Mesodermal cell (in vitro differentiated cells): ENCODE results near the gene STK4.

ENCODE experiments used
- H3K27ac ChIP-seq: 2 replicates; pipeline ENCODE4 v1.7.0; 2013; ENCODE audit warnings: mild to moderate bottlenecking, low read depth, low read length, moderate library complexity; ENCODE audit not compliant: severe bottlenecking
- H3K36me3 ChIP-seq: 2 replicates; pipeline ENCODE4 v1.7.1; 2013; ENCODE audit warnings: mild to moderate bottlenecking, low read length, moderate library complexity; ENCODE audit not compliant: control insufficient read depth, insufficient read depth
- H3K4me1 ChIP-seq: one replicate; pipeline ENCODE4 v1.7.1; 2013; ENCODE audit warnings: mild to moderate bottlenecking, low read length; ENCODE audit not compliant: insufficient read depth, control insufficient read depth, poor library complexity, severe bottlenecking
- H3K4me3 ChIP-seq: 2 replicates; pipeline ENCODE4 v1.7.0; 2013; ENCODE audit warnings: low read length, control low read depth, mild to moderate bottlenecking; ENCODE audit not compliant: insufficient read depth, poor library complexity, severe bottlenecking; ENCODE audit errors: extremely low read depth
- H3K9me3 ChIP-seq: 2 replicates; pipeline ENCODE4 v1.7.1; 2013; ENCODE audit warnings: mild to moderate bottlenecking, low read length, moderate library complexity; ENCODE audit not compliant: control insufficient read depth
- WGBS, 2 experiments: methylation state at CpG; one replicate each; pipeline ENCODE4 v1.1.5; 2013; ENCODE audit warnings: missing lambda C conversion rate in 2 of 2; ENCODE audit not compliant: insufficient coverage in 2 of 2; 5-methylcytosine and 5-hydroxymethylcytosine counted together

The STK4 gene

DNA sequence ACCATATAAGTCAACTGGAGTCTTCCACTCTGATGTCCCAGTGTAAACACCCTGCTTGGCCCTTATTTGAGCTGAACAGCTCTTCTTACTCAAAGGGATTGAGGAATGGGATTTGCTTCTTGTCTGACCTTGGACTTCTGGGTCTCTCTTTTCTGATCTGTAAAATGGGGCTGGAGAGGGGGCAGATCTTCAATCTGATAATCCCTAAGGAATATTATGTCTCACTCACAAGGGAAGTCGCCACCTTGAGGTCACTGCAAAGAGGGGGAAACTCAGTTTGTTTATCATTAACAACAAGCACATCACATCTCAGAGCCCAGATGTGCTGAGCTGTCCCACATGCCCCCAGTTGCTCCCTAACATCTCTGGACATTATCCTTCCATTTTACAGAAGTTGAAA, 119.6 kb downstream of the STK4 start:
- WGBS, 2 experiments: 100% methylated on average over 1 of the region's 1 CpG; no CpG with 5 or more reads in 1 of the 2 experiments

DNA sequence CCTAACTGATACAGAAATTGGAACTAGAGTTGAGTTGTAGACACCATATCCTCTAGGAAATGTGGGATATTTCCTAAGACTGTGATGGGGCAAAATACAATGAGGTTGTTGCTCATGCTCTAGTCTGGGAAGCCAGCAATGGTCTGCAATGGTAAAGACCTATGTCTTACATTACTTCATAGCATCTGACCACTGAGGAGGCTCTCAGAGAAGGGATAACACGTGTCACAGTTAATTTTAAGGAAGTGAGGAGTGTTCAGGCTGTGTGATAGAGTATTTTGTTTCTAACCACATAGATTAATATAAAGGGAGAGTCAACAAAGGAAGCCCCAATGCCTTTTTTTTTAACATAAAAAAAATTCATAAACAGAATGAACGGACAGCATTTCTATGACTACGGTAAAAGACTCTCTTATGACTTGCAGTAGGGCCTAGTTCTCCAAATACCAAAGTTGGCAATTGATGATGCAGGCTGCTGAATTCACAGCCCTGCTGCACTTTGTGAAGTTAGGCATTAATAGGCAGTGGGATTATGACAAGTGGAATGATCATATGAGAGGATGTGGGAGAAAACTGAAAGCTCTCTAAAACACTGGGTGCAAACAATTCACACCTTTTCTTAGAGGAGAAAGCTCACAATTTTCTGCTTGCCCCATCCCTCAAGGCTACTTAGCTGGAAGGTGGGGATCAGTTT, 120.9 kb downstream of the STK4 start:
- Histone ChIP-seq H3K4me1 (peaks cover 25% of the 10 kb centered on the region), H3K9me3 (peaks cover 9% of the 10 kb centered on the region), H3K4me3 (no peak overlapping the region), H3K36me3 (peaks cover 50% of the 10 kb centered on the region), H3K27ac (no peak overlapping the region)
- 92 to 100% methylated on average over 2 of the region's 3 CpGs for WGBS, 2 experiments

More for the DNA sequence above, 119.6 kb downstream of the STK4 start:
- Histone ChIP-seq H3K36me3 (peaks cover 53% of the 10 kb centered on the region), H3K9me3 (peaks cover 16% of the 10 kb centered on the region), H3K4me1 (peaks cover 25% of the 10 kb centered on the region), H3K4me3 (no peak overlapping the region), H3K27ac (peak overlapping the region; percentile 67)

DNA sequence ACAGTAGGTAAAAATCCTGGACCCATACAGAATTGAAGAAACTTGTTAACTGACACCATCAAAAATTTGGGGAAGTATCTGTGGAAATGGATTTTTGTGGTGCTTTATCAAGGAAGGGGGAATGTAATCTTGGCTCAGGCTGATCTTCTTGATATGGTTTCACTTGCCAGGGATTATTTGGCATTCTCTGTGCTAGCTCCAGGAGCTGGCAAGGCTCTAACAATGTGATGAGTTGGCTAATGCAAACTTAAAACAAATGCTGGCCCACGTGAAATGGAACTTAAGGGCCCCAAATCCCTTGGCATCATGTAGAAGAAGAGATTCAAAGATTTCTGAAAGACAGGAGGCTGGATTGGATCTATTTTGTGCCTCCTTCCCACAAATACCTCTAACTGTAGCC, 121.5 kb downstream of the STK4 start:
- H3K4me1 ChIP-seq: peaks cover 25% of the 10 kb centered on the region
- H3K9me3 ChIP-seq: peaks cover 3% of the 10 kb centered on the region
- peaks cover 48% of the 10 kb centered on the region for H3K36me3 ChIP-seq
- no peak overlapping the region for H3K27ac ChIP-seq
- no peak overlapping the region for H3K4me3 ChIP-seq
- WGBS, 2 experiments: 100% methylated on average over 1 of the region's 1 CpG

DNA sequence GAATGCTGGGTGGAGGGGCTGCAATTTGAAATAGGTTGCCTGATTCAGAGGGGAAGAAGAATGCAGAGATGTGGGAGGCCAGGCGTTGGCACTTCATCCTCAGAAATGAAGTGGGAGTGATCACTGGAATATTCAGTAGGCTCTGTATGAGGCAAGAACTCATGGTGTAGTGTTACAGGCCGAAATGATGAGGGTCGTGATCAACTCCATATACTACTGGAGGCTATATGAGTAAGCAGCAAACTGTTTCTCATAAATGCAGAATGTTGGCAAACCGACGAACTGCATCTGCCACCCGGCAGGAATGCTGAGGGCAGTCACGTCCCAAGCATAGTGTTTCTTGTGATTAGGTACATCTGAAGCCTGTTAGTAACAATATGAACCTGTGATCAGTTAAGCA, 121.9 kb downstream of the STK4 start:
- Histone ChIP-seq H3K27ac (no peak overlapping the region), H3K9me3 (no peaks in the 10 kb centered on the region), H3K36me3 (peaks cover 45% of the 10 kb centered on the region), H3K4me1 (peaks cover 25% of the 10 kb centered on the region), H3K4me3 (no peak overlapping the region)
- 91 to 96% methylated on average over 5 to 7 of the region's 7 CpGs for WGBS, 2 experiments

DNA sequence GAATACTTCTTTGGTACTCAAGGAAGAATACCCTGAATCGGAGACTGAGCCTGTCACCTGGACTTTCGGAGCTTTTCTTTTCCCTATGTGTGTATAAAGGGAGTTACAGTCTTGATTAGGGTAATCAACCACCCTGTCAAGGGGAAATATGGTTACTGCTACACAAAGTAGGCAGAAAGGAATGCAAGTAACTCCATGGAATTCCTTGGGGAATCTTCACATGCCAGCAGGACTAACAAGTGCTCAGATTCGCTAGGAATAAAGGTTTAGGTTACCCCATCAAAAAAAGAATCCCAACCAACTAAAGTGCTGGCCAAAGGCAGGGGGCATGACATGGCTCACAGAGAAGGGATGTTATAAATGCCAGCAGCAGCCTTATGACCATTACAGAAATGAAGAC, 124.2 kb downstream of the STK4 start:
- peaks cover 46% of the 10 kb centered on the region for H3K36me3 ChIP-seq
- no peak overlapping the region for H3K27ac ChIP-seq
- H3K4me3 ChIP-seq: no peak overlapping the region
- H3K9me3 ChIP-seq: no peaks in the 10 kb centered on the region
- 100% methylated on average over 1 to 3 of the region's 3 CpGs for WGBS, 2 experiments
- H3K4me1 ChIP-seq: peaks cover 12% of the 10 kb centered on the region

DNA sequence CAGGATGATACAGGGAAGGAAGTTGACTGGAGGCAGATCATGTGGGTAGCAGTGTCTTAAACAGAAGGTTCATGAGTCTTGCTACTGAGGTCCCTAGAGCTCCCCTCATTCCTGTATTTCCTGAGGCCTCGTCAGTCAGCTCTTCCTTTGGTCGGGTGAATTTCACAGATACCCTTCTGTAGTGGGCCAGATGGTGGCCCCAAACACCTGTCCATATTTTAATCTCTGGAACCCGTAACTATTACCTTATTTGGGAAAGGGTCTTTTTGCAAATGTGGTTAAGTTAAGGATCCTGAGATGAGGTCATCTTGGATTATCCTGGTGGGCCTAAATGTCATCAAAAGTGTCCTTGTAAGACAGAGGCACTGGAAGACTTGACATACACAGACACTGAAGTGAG, 125.1 kb downstream of the STK4 start:
- WGBS, 2 experiments: 84 to 89% methylated on average over 1 to 2 of the region's 3 CpGs
- peaks cover 43% of the 10 kb centered on the region for H3K36me3 ChIP-seq
- H3K9me3 ChIP-seq: no peaks in the 10 kb centered on the region

DNA sequence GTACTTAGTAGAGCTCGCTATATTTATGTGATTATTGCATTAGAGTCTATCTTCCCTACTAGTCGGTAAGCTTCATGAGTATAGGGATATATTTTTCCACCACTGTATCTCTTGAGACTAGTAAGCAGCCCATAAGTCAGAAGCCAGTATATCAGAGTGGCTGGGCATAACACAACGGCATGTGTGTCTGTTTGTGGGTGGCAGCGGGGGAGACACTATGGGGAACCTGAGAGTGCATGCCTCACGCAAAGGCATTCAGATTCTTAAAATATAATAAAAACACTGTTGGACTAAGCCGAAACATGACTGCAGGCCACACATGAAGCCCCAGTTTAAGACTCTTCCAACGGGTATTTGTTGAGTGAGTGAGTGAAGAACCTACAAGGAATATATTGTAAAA, 126.6 kb downstream of the STK4 start:
- Histone ChIP-seq H3K9me3 (no peaks in the 10 kb centered on the region), H3K4me1 (peaks cover 9% of the 10 kb centered on the region), H3K36me3 (peaks cover 39% of the 10 kb centered on the region), H3K4me3 (no peak overlapping the region), H3K27ac (no peak overlapping the region)
- 90 to 100% methylated on average over 1 to 2 of the region's 7 CpGs for whole genome bisulfite sequencing, 2 experiments

More for the DNA sequence above, 125.1 kb downstream of the STK4 start:
- no peak overlapping the region for H3K27ac ChIP-seq
- H3K4me3 ChIP-seq: no peak overlapping the region
- peaks cover 12% of the 10 kb centered on the region for H3K4me1 ChIP-seq

DNA sequence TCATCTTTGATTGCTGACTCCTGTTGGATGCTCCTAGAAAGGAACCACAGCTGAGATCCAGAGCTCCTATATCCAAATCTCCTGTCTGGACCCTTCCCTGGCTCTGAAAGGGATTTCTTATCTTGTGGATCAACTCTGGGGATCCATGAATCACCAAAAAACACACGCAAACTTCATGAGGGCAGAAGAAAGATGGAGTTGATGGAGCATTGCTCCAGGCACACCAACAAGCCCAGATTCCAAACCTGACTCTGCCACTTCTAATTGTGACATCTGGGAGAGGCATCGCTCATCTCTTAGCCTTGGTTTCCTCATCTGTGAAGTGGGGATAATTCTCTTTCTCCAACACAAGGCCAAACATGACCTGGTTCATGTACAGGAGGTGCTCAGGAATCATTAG, 127.9 kb downstream of the STK4 start:
- 100% methylated on average over 1 of the region's 2 CpGs; no CpG with 5 or more reads in 1 of the 2 experiments for WGBS, 2 experiments

DNA sequence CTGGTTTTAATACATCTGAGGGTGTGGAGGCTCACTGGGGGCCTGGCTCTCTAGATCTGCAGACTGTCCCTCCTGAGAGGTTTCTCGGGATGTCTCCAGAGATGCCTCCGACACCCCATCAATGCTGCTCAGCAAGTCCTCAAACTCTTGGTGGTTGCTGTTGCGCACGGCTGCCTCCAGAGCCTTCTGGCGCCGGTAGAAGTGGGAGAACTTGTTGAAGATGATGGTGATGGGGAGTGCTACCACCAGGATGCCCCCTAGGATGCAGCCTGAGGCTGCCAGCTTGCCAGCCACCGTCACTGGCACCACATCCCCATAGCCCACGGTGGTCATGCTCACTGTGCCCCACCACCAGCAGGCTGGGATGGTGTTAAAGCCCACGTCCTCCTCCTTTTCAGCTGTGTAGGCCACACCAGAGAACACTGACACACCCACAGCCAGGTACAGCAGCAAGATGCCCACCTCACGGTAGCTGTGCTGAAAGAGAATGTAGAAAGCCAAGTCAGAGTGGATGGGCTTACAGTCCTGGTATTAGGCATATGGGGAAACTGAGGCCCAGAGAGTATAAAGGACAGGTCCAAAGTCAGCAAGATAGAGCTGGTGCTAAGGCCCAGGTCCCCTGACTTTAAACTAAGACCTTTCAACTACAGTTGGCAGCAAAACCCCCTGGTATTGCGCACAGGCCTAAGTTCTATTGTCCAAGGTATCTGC, 128.7 kb downstream of the STK4 start:
- Histone ChIP-seq H3K4me3 (no peak overlapping the region), H3K9me3 (no peaks in the 10 kb centered on the region), H3K27ac (no peak overlapping the region), H3K4me1 (peaks cover 9% of the 10 kb centered on the region), H3K36me3 (peaks cover 28% of the 10 kb centered on the region)
- WGBS, 2 experiments: 96 to 97% methylated on average over 6 to 7 of the region's 11 CpGs

More for the DNA sequence above, 127.9 kb downstream of the STK4 start:
- peaks cover 34% of the 10 kb centered on the region for H3K36me3 ChIP-seq
- no peak overlapping the region for H3K4me3 ChIP-seq
- H3K4me1 ChIP-seq: peaks cover 9% of the 10 kb centered on the region
- H3K27ac ChIP-seq: no peak overlapping the region
- H3K9me3 ChIP-seq: no peaks in the 10 kb centered on the region

DNA sequence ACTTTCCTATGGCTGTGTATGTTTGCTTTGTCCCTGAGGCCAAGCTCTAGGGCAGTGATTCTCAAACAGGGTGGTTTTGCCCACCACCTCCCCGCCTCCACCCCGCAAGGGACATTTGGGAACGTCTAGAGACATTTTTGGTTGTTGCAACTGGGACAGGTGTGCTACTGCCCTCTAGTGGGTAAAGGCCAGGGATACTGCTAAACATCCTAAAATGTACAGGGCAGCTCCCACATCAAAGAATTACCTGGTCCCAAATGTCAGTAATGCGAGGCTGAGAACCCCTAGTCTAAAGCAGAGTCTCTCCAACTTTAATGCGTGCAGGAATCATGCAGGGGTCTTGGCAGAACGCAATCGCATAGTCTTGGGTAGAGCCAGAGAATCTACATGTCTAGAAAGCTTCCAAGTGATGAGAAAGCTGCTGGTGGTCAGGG, 129.5 kb downstream of the STK4 start:
- Histone ChIP-seq H3K4me1 (peaks cover 4% of the 10 kb centered on the region), H3K27ac (no peak overlapping the region), H3K36me3 (peaks cover 27% of the 10 kb centered on the region), H3K4me3 (no peak overlapping the region), H3K9me3 (no peaks in the 10 kb centered on the region)
- WGBS, 2 experiments: 18 to 30% methylated on average over 4 of the region's 7 CpGs

DNA sequence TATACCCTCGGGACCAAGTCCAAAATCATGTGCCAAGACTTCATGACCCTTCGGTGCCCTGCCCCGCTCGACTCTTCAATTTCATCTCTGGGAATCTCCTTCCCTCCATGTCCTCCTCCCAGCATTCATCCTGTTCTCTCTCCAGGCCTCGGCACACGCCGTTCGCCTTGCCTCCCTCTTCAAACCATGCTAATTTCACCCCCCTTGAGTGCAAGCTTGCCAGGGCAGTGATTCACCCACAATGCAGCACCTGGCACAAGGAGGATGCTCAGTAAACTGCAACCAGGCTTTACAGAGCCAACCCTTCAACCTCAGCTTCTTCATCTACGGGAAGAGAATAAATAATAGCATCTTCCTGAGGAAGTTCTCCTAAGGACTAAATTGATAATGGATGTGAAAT, 130.5 kb downstream of the STK4 start:
- H3K4me1 ChIP-seq: peaks cover 9% of the 10 kb centered on the region
- no peaks in the 10 kb centered on the region for H3K9me3 ChIP-seq
- peaks cover 17% of the 10 kb centered on the region for H3K36me3 ChIP-seq
- WGBS, 2 experiments: 90 to 96% methylated on average over 8 of the region's 9 CpGs
- H3K4me3 ChIP-seq: no peak overlapping the region
- no peak overlapping the region for H3K27ac ChIP-seq
